Astrocyte (in vitro differentiated cells and primary cell): ENCODE results near the gene IGFBP7.

Experiments used
- CTCF ChIP-seq: IDR thresholded peaks from 2 replicates; pipeline ENCODE4 v1.5.1; 2011; ENCODE audit warnings: low read depth, mild to moderate bottlenecking, inconsistent platforms, low read length, moderate library complexity; ENCODE audit not compliant: insufficient read depth
- EZH2 ChIP-seq: IDR thresholded peaks from 2 replicates; pipeline ENCODE4 v1.6.1; 2012; ENCODE audit warnings: mild to moderate bottlenecking, low read length, inconsistent platforms; ENCODE audit not compliant: insufficient read depth

GRCh38 chr4:57116245-57116644 lies 6.1 kb upstream of the IGFBP7 start:
- TF ChIP-seq CTCF = no peak
- TF ChIP-seq EZH2 = no peak
